Urothelium cell line (cell line): Measurements from ENCODE around the gene COX17.

Experiments used
- DNase-seq: peaks from one replicate; pipeline ENCODE4 v3.0.0; 2011; ENCODE audit warnings: low spot score, mixed read lengths
- FAIRE-seq: peaks from 2 replicates; lab custom pipeline; 2011; peaks lifted over from hg19 to GRCh38; lab: Jason Lieb, UNC

The COX17 gene

DNA sequence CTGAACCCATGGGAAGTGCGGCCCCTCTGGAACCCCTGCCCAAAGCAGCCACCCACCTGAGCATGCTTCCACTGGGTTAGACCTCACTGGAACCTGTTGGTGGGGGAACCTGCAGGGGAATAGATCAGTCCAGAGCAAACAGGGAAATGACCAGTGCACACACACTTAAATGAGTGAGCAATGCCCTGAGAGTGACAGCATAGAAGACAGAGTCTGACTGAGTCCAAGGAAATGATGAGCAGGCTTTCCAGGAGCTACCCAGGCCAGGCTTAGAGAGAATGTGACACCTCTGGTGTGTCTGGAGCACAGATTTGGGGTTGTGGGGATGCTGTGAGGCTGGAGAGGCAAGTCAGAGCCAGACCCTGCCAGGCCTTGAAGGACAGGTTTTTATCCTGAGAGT lies 51.0 kb downstream of the COX17 start:
- FAIRE-seq, result no peak

DNA sequence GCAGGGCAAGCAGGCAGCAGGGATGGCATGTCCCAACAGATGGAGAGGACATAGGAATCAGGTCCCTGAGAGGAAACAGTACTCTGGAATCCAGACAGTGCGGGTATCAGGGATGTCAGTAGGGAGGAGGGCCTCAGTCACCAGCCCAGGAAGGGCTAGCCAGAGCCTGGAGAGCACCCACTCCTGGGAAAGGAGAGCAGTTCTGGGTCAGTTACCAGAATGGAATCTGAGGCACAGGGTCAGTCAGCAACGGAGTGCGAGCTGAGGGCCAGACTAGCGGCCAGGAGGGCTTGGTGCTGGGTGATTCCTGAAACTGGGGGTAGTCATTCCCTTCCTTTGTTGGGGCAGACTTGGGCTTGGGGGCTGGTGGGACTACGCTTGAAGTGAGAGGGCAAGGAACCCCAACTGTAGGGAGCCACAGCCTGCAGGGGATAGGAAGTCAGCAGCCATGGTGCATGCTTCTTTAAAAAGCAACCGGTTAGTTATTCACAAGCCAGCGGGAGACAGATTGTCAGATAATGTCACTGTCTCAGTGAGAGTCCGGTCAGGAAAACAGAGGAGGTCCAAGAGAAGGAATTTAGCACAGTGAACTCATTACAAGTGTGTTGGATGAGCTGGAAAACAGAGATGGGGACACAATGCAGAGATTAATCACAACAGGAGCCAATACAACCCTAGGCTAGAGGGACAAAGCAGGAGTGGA lies 51.6 kb downstream of the COX17 start:
- DNase-seq (no peak), FAIRE-seq (no peak)

More for the DNA sequence above, 51.0 kb downstream of the COX17 start:
- DNase-seq, result no peak

DNA sequence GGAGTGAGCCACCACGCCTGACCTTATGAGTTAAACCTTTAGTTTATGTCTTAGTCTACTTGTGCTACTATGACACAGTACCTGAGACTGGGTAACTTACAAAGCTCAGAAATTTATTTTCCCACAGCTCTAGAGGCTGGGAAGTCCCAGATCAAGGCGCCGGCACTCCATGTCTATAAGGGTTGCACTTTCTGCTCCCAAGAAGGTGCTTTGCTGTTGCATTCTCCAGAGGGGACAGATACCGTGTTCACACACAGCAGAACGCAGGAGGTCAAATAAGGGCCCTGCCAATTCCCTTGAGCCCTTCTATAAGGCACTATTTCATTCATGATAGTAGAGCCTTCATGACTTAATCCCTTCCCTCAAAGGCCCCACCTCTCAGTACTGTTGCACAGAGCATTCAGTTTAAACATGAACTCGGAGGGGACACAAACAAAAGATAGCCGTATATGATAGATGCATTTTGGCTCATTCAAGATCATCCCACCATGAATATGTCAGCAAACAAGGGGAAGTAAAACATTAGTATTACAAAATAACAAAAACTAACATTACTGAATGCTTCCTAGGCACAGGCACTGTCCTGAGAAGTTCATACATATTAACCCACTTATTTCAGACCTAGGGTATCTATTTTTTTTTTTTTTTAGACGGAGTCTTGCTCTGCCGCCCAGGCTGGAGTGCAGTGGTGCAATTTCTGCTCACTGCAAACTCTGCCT lies 53.0 kb downstream of the COX17 start:
- DNase-seq (no peak), FAIRE-seq (no peak)

DNA sequence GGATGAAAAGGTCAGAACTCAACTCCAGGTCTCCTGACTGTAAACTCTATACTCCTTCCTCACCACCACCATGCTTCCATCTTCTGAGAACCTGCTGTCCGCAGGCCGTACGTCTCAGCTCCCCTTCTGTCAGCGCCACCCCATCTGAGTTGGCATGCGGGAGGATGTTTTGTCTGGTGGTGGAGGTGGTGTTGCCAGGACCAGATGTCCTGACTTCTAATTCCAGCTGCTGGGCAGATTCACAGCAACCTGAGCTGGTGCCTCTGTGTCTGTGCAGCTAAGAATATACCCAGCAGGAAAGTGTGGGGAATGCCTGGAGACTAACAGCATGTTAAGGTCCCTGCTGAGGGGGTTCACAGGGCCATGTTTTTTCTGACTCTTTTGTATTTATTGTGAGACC lies 56.3 kb downstream of the COX17 start:
- no peak for DNase-seq
- no peak for FAIRE-seq
